ENCODE results near the gene LRP10.
"Not testable (repeated sequence)": the region's sequence is repeated elsewhere in the genome, so short reads cannot be mapped to it uniquely, and the experiment has no call there.

The LRP10 gene

DNA sequence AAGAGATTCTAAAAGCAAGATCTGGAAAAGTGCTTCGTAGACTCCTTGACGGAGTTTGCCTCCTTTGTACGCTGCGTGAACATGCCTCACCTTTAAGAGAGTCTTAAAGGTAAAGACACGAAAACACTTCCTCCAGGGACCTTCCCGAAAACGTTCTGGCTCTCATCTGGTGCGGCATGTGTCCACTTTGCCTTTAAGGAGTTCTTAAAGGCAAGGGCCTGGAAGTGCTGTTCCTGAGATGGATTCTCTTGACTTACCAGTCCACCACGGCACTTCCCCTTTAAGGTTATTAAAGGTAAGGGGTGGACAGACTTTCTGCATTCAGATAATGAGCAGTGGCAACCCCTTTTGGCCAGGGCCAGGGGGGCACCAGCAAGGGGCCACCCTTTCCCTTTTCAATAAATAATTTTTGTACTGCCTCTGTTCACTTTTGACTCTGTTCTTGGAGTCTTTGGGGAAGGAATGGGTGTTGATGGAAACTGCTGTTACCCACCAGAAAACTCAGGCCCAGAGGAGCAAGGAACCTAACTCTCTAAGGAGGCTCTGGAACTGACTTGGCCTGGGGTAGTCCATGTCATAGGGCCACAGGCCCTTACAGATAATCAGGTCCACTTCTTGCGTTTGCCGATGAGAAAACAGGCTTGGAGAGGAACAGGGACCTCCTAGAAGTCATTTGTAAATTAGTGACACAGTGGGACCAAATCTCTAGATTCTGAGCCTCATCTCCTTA, 15.9 kb downstream of the LRP10 start:
- DNase-seq (ENCODE audit: low read depth), result no peak

DNA sequence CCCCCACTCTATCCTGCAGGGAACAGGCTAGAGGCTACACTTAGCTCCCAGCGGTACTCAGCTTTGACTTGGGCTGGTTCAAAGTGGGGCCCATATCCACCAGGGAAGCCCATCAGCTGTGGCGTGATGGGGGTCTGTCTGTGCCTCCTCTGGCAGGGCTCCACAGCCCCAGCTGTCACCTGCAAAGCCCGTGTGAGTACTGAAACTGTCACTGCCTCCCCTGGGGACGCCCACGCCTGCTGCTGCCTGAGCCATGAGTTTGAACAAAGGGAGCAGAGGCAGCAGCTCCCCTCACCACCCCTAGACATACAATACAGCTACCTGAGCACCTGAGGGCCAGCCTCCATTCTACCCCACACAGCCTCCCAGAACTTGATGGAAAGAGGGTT, 16.4 kb downstream of the LRP10 start:
- DNase-seq (ENCODE audit: low read depth), result no peak

DNA sequence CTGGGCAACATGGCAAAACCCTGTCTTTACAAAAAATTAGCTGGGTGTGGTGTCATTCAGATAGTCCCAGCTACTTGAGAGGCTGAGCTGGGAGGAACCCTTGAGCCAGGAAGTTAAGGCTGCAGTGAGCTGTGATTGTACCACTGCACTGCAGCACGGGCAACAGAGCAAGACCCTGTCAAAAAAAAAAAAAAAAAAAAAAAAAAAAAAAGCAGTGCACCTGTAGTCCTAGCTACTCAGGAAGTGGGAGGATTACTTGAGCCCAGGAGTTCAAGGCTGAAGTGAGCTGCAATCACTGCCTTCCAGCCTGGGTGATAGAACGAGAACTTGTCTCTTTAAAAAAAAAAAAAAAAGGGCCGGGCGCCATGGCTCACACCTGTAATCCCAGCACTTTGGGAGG, 17.1 kb downstream of the LRP10 start:
- DNase-seq (ENCODE audit: low read depth), result no peak

DNA sequence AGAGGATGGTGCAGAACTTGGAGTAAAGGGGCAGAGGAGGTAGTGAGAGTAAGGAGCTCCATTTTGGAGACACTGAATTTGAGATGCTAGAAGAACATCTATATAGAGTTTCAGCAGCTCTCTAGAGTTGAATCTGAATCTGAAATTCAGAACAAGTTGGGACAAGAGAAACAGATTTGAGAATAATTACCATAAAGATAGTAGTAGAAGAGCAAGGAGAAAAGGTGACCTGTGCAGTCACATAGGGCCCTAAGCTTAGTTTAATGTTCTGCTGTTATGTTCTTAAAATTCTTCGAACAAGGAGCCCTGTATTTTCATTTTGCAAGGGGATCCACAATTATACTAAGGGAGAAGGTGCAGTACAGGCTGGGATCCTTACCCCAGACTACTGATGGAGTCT, 18.9 kb downstream of the LRP10 start:
- no peak for DNase-seq (ENCODE audit: low read depth)

DNA sequence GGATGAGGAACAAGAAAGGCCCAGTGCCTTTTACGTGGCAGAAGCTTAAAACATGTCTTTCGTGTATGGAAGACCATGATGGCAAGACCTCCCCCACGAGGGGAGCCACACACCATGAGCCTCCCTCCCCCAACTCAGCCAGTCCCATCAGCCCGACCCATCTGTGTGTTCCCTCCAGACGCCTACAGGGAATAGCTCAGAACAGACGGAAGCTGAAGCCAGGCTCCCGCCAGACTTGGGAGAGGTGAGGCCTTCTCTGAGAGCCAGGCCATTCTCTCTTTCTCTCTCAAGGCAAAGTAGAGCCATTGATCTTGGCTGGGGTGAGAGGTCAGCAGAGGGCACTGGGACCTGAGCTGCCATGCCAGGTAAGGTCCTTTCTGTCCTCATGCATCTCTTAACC, 20.9 kb downstream of the LRP10 start:
- no peak for DNase-seq (ENCODE audit: low read depth)

DNA sequence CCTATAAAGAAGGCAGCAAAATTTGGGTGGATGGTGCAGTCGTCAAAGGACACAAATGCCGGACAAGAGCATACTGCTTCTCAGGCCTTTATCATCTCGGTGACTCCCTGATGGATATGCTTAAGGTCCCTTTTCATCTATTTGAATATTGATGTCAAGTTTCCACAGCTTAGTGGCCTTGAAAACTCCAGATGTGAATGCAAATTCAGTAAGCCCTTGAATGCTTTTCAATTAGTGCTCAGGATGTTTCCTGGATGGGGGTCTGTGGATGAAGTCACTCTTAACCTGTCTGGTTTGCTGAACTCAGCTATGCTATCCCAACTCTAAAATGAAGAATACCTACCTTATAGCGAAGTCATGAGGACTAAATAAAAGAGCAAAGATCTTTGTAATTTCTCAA, 22.2 kb downstream of the LRP10 start:
- no peak for DNase-seq (ENCODE audit: low read depth)

DNA sequence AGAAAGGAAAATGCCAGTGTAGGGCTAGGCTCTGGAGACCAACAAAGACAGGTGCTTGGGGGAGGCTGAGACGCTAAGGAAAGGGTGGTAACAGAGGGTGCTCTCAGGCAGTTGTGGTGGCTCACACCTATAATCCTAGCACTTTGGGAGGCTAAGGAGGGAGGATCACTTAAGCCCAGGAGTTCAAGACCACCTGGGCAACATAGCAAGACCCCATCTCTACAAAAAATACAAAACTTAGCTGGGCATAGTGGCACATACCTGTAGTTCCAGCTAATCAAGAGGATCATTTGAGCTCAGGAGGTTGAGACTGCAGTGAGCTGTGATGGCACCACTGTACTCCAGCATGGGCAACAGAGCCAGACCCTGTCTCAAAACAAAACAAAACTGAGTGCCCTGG, 23.9 kb downstream of the LRP10 start:
- no peak for DNase-seq (ENCODE audit: low read depth)

DNA sequence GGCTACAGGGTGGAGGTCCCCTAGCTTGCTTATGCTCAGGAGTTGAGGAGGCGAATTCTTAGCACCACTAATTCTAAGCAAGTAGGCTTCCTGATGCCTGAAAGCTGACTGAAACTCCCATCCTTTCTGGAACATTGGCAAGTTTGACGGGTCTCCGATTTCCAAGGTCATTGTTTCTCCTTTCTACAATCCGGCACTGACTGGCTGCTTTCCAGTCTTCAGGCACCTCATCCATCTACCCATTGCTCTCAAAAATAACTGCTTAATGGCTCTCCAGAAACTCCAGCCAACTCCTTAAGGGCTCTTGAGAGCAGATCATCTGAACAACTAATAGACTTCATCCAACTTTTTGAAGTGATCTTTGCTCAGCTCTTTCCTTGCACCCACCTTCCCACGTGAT, 24.8 kb downstream of the LRP10 start:
- DNase-seq (ENCODE audit: low read depth), result no peak

DNA sequence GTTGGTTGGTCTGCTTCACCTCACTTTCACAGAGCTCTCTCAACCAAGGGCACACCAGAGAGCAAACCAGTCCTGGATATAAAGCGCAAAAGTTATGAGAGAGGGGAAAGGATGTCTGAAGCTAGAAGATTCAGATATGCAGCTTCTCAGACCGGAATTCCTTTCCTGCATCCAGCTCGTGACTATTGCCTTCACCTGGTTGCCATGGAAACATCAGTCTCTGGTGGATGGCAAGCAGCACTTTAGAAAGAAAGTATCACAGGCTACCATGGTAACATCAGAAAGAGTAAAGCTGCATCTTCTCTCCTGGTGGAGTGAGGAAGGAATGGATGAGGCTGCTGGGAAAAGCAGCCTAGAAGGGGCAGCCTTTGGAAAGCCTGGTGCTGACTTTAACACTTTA, 25.2 kb downstream of the LRP10 start:
- DNase-seq (ENCODE audit: low read depth), result no peak

DNA sequence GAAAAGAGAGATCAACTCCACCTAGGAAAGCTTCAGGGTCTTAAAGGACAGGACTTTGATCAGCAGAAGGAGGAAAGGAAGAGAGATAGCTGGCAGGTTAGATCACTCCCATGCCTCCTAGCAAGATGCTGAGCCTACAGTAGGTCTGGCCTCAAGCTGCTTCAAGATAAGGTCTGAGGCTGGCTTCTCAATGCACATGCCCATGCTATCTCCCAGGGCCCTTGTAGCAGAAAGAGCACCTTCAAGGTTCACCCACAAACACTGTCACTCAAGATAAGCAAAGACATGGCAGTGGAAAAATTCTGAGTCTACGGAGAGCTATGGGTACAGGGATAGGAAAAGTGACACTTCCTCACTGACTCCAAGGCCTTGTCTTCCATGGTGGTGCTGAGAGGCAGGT, 25.8 kb downstream of the LRP10 start:
- no peak for DNase-seq (ENCODE audit: low read depth)

DNA sequence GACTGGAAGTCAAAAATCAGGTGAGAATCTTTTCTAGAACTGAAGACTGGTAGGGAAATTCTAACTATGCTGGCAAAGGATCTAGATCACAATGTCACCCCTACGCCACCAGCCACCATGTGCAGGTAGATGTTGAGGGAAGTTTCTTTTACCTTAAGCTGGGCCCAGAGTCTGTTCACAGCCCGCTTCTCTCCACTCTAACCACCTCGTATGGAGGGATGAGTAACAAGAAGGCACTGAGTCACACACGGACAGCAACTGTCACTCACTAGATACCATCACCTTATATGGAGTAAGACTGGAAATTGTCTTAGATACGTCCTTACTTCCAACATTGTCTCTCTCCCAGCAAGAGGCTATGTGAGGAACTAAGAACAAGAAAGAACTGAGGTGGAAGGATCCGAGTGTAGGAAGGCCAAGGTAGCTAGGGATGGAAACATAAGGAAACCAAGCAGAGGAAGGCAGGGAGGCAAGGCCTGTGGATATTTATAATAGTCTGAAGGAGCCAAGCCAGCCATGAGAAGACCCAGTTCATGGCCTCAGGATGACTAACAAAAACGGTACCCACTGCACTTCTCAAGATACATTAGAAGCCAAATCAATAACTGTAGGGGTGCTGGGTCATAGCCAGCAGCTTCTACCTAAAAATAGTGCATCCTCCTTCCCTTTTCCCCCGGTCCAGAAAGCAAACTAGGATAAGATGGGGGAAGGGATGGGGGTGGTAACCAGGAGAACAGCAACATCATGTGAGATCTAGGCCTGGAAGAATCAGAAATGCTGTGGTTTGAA, 27.0 kb downstream of the LRP10 start:
- no peak for DNase-seq (ENCODE audit: low read depth)

DNA sequence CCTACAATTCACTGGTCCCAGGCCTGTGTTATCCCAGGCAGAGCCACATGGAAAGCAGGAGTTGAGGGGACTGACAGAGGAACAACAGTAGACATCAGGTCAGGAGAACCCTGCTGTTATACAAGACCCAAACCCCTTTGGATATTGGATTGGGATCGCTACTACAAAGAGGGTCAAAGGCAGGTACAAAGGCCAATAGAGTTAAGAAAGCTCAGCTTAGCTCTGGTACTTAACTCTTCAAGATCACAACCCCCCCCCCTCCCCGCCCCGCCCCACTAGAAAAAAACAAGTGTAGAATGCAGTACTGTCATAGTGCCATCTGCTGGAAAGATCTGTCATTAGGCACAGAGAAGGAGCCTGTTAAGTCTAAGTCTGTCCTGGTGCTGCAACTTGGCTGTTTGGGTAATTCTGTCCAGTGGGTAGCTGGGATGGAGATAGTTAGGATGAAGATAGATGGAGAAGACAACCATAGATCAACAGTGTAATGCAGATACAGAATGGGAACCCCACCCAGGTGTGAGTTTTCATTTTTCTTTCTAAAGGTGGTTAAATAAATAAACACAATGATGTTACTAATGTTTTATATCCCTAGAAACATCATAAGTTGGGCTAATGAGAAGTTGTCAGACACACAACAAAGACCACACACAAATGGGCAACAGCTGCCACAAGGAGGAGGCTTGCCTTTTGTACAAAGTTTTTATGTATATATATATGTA, 28.7 kb downstream of the LRP10 start:
- DNase-seq (ENCODE audit: low read depth), result no peak

DNA sequence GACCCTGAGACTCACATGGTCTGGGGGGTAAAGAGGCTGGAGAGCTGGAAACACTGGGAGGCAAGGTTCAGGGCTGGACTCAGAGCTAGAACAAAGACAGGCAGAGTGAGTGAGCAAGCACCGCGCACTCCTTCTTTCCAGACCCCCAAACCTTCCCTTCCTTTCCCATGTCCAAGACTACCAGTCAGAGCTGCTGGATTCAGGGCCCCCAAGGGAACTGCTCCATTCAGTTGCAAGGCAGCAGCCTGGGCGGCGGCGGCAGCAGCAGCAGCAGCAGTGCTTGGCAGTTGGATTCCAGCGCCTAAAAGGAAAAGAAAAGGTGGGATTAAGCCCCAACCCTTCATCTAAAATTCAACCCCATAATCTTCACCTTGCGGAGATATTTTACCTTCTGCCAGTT, 30.3 kb downstream of the LRP10 start:
- no peak for DNase-seq (ENCODE audit: low read depth)

DNA sequence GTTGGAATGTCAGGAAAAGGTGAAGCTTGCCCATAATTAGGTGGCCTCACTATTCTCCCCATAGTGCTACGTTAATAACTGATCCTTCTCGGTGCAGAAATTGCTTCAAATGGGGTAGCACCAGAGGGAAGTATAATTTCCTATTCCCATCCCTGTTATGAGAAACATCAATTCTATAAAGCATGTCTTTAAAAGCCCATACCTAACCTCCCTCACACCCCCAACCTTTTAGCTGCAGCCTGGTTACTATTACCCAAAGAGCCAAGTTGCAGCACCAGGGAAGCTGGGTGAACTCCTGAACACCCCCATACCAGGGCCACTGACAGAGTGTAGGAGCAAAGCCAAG, 32.2 kb downstream of the LRP10 start:
- no peak for DNase-seq (ENCODE audit: low read depth)

DNA sequence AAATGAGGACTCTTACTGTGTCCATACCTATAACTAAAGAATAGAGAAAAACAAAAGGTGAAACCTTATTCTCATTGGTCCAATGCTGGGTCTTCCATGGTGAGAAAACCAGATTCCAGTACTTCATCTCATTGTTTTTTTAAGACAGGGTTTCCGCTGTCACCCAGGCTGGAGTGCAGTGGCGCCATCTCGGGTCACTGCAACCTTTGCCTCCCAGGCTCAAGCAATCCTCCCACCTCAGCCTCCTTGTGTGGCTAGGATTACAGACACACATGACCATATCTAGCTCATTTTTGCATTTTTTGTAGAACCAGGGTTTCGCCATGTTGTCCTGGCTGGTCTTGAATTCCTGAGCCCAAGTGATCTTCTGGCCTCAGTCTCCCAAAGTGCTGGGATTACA, 34.1 kb downstream of the LRP10 start:
- DNase-seq (ENCODE audit: low read depth), result no peak

DNA sequence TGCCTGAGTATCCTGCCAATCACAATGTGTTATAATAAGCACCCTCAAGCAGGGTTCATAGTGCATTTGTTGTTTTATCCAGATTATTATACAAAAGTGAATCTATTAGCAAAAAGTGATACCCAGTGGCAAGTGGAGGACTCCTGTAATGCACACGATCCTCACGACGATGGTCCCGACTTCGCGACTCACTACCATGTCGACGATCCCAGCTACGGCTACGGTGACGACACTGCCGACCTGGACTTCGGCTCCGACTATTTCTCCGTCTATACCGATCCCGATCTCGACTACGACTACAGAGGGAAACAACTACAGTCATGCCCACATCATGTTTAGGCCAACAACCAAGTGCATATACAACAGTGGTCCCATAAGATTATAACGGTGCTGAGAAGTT, 34.5 kb downstream of the LRP10 start:
- DNase-seq (ENCODE audit: low read depth), result no peak

DNA sequence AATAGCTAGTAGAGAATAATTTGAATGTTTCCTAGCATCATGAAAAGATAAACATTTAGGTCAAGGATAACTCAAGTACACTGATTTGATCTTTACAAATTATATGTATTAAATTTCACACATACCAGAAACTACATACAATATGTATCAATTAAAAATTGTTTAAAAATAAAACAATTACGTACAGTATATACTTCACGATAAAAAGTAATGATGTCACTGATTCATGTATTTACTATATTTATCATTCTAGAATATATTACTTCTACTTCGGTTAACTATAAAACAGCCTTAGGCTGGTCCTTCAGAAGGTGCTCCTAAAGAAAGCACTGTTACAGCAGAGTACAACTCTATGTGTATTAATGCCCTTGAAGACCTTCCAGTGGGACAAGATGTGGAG, 35.9 kb downstream of the LRP10 start:
- DNase-seq (ENCODE audit: low read depth), result no peak

DNA sequence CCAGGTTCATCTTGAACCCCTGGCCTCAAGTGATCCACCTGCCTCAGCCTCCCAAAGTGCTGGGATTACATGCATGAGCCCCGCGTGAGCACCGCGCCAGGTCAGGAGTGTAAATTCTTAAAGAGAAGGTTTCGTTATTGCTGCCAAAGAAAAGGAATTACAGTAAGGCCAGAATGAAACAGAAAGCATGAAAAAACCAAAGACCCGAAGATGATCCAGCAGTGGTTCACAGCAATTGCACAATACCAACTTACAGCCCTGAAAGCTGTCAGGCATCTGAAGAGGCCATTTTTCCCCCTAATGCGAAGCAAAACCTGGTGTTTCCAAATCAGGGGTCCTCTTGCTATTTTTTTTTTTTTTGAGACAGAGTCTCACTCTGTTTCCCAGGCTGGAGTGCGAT, 37.1 kb downstream of the LRP10 start:
- DNase-seq (ENCODE audit: low read depth), result no peak

DNA sequence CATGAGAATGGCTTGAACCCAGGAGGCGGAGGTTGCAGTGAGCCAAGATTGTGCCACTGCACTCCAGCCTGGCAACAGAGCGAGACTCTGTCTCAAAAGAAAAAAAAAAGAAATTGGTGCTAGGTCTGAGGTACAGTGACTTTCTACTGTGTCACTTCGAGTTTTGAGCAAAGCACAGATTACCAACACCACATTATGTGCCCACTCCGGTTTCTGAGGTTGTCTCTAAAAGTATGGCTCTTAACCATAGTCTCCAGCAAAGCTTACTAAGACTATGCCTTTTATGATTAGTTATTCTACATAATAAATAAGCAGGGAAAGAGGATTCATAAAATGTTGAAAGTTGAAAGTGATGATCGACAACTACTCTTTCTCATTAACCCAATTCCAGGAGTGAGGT, 39.4 kb downstream of the LRP10 start:
- no peak for DNase-seq (ENCODE audit: low read depth)

DNA sequence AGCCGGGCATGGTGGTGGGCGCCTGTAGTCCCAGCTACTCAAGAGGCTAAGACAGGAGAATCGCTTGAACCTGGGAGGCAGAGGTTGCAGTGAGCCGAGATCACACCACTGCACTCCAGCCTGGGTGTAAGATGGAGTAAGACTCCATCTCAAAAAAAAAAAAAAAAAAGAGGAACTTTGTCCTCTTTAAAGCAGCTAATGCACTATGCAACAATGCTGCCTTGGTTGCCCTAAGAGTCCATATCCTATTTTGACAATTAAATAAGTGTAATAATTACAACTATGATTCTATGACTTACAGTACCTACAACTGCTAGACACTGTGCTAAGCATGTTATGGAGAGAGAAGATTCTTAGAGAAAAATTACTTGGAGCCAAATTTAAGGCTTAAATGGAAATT, 43.3 kb downstream of the LRP10 start:
- DNase-seq (ENCODE audit: low read depth), result not testable (repeated sequence)

DNA sequence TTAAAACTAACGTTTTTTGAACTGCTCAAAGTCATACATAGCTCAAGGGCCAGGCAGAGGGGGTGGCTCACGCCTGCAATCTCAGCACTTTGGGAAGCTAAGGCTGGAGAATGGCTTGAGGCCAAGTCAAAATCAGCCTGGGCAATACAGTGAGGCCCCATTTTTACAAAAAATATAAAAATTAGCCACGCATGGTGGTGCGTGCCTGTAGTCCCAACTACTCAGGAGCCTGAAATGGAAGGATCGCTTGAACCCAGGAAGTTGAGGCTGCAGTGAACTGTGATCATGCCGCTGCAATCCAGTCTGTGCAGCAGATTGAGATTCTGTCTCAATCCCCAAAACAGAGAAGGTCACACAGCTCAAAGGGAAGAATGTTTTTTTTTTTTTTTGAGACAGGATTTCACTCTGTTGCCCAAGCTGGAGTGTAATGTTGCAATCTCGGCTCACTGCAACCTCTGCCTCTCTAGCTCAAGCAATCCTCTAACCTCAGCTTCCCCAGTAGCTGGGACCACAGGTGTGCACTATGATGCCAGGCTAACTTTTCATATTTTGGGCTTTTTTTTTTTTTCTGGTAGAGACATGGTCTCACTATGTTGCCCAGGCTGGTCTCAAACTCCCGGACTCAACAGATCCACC, 44.5 kb downstream of the LRP10 start:
- no peak for DNase-seq (ENCODE audit: low read depth)

DNA sequence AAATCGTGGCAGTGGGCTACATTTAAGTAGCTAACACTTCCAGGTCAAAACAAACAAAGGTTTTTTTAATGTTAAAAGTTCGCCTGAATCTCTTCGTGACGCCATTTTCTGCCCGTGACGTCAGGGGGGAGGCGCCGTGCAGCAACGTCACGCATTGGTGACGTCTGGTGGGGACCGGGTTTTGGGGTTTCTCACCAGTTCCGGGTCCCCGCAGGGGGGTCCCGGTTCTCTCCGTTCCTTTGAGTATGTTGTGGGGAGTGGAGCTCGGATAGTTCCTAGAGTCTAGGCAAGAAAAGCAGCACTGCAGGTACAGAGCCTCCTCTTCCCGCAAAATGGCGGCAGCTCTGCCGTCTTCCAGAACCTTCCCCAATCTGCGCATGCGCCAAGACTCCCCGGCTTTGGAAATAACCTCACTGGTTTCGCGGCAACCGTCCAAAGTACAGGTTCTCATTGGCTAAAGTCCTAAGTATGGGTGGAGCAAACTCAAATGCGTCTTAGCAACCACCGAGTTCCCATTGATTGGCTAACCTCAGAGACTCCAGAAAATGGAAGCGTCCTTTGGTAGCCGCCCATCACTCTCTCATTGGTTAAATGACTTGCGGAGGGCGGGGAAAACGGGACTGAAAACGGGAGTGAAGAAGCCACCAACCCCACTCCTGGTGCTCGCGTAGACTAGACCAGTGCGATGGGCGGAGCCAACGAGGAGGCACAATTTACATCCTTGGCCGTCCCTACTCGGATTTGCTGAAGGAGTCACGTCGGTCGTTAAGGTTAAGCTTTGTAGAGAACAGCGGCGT, 47.5 kb downstream of the LRP10 start, which contains the start of gene RBM23:
Gene RBM23, minus strand, starts transcription at position 346 of the 797 bp plus-strand sequence.
- DNase-seq (ENCODE audit: low read depth), result peak; percentile 100

Measured in stimulated activated CD8-positive, alpha-beta memory T cell treated with anti-CD3 and anti-CD28 coated beads, Interleukin-12 subunit alpha, Interleukin-12 subunit beta, amount 100 ng/mL, for 1 hour (primary cell).